Thyroid gland (tissue), 4 donors: ENCODE data around the gene WNT10A.

ENCODE experiments used
- CTCF ChIP-seq, 6 experiments: fragments of 200-600 bp in 3 of 6; fragments of 450-650 bp in 3 of 6; sonication (generic) in 3 of 6; IDR thresholded peaks; one replicate each; pipeline ENCODE4 v1.5.1; 2016 to 2019; ENCODE audit warnings: antibody characterized with exemption in 6 of 6, mild to moderate bottlenecking in 2 of 6, inconsistent platforms in 1 of 6, moderate library complexity in 1 of 6
- POLR2A ChIP-seq, 2 donors: fragments of 450-650 bp; IDR thresholded peaks; one replicate each; pipeline ENCODE4 v1.6.1; 2017; ENCODE audit warnings: antibody characterized with exemption in 2 of 2, mild to moderate bottlenecking in 2 of 2, moderate library complexity in 1 of 2

- no peak for TF ChIP-seq CTCF (IDR thresholded peaks at IDR 0.05)
- TF ChIP-seq POLR2A (IDR thresholded peaks at IDR 0.05) = no peak
Observed at GRCh38 chr2:218834685-218835084, 46.0 kb upstream of the WNT10A start.
